GM04503 (cell line): ENCODE measurements around the gene RCAN1.
"Not testable (repeated sequence)": the region's sequence is repeated elsewhere in the genome, so short reads cannot be mapped to it uniquely, and the experiment has no call there.

Source experiments
- DNase-seq: peaks from one replicate; pipeline ENCODE4 v3.0.0-alpha.2; 2012; ENCODE audit warnings: low read depth

The RCAN1 gene

GRCh38 chr21:34621434-34622350 lies 6.8 kb upstream of the RCAN1 start:
- no peak for DNase-seq

GRCh38 chr21:34619841-34620665 lies 5.1 kb upstream of the RCAN1 start:
- no peak for DNase-seq

GRCh38 chr21:34618941-34619340 lies 4.0 kb upstream of the RCAN1 start:
- no peak for DNase-seq

- no peak for DNase-seq
These were observed 2.9 kb upstream of the RCAN1 start for GRCh38 chr21:34617753-34618339.

GRCh38 chr21:34615487-34615814 lies 538 bp upstream of the RCAN1 start:
- no peak for DNase-seq

GRCh38 chr21:34613679-34614627 lies 960 bp downstream of the RCAN1 start:
- no peak for DNase-seq

GRCh38 chr21:34612557-34612956 lies 2.4 kb downstream of the RCAN1 start:
- DNase-seq: no peak

- DNase-seq: no peak
These were observed 2.9 kb downstream of the RCAN1 start for GRCh38 chr21:34612056-34612455.

- no peak for DNase-seq
These were observed 3.4 kb downstream of the RCAN1 start for GRCh38 chr21:34611528-34611927.

GRCh38 chr21:34609933-34610549 lies 4.9 kb downstream of the RCAN1 start:
- DNase-seq: no peak

GRCh38 chr21:34609244-34609932 lies 5.5 kb downstream of the RCAN1 start:
- no peak for DNase-seq

GRCh38 chr21:34607376-34607775 lies 7.5 kb downstream of the RCAN1 start:
- DNase-seq: not testable (repeated sequence)

GRCh38 chr21:34606621-34607020 lies 8.3 kb downstream of the RCAN1 start:
- DNase-seq: no peak

- DNase-seq: no peak
These were observed 8.9 kb downstream of the RCAN1 start for GRCh38 chr21:34606051-34606450.

- not testable (repeated sequence) for DNase-seq
These were observed 10.0 kb downstream of the RCAN1 start for GRCh38 chr21:34604956-34605355.

- no peak for DNase-seq
These were observed 10.4 kb downstream of the RCAN1 start for GRCh38 chr21:34604556-34604955.

- DNase-seq: no peak
These were observed 11.2 kb downstream of the RCAN1 start for GRCh38 chr21:34603710-34604057.

GRCh38 chr21:34603002-34603709 lies 11.8 kb downstream of the RCAN1 start:
- no peak for DNase-seq

- DNase-seq: no peak
These were observed 12.9 kb downstream of the RCAN1 start for GRCh38 chr21:34602061-34602460.

- no peak for DNase-seq
These were observed 15.3 kb downstream of the RCAN1 start for GRCh38 chr21:34599534-34600101.
